ENCODE measurements around the gene ADAMTS17. TPM values are rescaled to one million over a fixed set of nuclear protein-coding genes. Genes with fewer than 3 reads are reported as not detected.

ADAMTS17 gene
- total RNA-seq, 6 experiments from 2014 or later = 14.6 to 34.7 (median 24.2) TPM

DNA sequence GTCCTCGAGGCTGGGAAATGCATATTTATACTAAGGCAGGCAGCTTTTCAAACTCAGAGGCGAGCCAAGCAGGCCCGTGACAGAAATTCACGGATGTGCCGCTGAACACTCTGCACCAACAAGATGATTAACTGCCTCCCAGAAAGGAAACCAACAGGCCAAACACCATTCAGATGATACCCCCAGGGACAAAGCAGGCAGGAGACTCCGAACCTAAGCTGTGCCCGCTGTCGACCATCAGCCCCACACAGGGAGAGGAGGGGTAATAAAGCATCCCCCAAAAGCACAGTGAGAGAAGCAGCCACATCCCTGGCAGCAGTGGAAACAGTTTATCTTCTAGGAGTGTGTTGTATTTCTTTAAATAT lies 31.8 kb downstream of the ADAMTS17 start:
- Histone ChIP-seq H3K4me3 (no peak overlapping the region), H3K36me3 (peaks cover 0 to 3% (median 0%) of the 10 kb centered on the region in 4 donors), H3K27me3 (no peaks in the 10 kb centered on the region), H3K9me3 (no peaks in the 10 kb centered on the region), H3K27ac (no peak overlapping the region), H3K4me1 (no peaks in the 10 kb centered on the region)
- ATAC-seq = no peak
- intact Hi-C loops (cut with DNase I) = no loop called here
- no peak for DNase-seq
- TF ChIP-seq, protein P1, sequence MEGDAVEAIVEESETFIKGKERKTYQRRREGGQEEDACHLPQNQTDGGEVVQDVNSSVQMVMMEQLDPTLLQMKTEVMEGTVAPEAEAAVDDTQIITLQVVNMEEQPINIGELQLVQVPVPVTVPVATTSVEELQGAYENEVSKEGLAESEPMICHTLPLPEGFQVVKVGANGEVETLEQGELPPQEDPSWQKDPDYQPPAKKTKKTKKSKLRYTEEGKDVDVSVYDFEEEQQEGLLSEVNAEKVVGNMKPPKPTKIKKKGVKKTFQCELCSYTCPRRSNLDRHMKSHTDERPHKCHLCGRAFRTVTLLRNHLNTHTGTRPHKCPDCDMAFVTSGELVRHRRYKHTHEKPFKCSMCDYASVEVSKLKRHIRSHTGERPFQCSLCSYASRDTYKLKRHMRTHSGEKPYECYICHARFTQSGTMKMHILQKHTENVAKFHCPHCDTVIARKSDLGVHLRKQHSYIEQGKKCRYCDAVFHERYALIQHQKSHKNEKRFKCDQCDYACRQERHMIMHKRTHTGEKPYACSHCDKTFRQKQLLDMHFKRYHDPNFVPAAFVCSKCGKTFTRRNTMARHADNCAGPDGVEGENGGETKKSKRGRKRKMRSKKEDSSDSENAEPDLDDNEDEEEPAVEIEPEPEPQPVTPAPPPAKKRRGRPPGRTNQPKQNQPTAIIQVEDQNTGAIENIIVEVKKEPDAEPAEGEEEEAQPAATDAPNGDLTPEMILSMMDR (IDR thresholded peaks at IDR 0.05) = no peak
- TF ChIP-seq POLR2A (IDR thresholded peaks at IDR 0.05) = no peak
- WGBS (ENCODE audit: insufficient coverage, low coverage, low lambda C conversion rate, missing lambda C conversion rate) = 60% methylated on average over 1 of the region's 8 CpGs

DNA sequence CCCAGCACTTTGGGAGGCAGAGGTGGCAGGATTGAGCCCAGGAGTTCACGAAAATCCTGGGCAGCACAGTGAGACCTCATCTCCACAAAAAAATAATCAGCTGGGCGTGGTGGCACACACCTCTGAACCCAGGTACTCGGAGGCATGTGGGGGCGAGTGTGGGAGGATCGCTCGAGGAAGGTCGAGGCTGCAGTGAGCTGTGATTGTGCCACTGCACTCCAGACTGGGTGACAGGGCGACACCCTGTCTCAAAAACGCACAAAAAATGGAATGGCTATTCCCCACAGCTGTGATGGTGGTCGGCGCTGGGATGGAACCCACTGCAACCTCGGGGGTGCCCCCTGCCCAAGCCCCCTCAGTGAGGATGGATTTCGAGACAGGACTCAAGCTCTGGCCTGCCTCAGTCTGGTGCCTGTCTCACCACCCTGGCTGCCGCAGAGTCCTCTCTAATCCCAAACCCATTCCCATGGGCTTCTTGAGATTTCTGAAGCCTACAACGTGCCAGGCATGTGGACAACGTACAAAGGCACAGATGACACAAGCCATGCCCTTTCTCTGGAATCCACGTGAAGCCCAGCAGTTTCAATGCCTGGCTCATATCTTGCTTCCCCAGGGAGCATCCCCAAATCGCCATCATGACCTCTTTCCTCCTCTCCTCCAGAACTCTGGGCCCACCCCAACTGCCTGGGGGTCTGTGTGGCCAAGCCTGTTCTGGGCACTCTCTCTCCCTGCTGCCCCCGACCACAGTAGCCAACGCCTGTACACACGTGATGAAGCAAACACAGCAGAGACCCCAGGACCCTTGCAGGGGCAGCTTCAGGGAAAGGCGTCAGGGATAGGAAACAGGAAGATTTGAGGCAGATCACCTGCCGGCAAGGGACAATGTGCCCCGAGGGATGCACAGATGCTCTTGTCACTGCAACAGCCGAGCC lies 32.4 kb downstream of the ADAMTS17 start:
- intact Hi-C loops (cut with DNase I) = no loop called here
- WGBS (ENCODE audit: insufficient coverage, low coverage, low lambda C conversion rate, missing lambda C conversion rate) = 52% methylated on average over 7 of the region's 25 CpGs
- no peak for TF ChIP-seq POLR2A (IDR thresholded peaks at IDR 0.05)
- TF ChIP-seq, protein P1 (IDR thresholded peaks at IDR 0.05) = no peak
- Histone ChIP-seq H3K36me3 (peaks cover 0 to 3% (median 0%) of the 10 kb centered on the region in 4 donors), H3K4me3 (no peak overlapping the region), H3K4me1 (no peaks in the 10 kb centered on the region), H3K27me3 (no peaks in the 10 kb centered on the region), H3K27ac (no peak overlapping the region), H3K9me3 (no peaks in the 10 kb centered on the region)
- DNase-seq (no peak), ATAC-seq (no peak)

DNA sequence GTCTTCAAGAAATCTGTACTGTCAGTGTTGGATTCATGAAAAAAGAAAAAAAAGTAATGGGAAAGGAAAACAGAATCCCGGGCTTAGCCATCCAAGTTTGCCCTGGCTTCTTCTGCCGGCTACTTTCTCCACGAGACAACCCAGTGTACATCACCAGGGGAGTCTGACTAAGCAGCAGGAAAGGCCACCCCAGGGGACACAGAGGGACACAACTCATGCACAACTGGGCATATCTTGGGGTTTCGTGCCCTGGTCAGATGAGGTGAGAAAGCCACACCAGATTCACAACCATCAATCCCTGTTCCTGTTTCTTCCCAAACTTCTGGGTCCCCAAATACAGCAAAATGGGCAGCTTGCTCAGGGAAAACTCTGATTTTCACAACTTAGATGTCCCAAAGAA lies 33.2 kb downstream of the ADAMTS17 start:
- Histone ChIP-seq H3K36me3 (peaks cover 0 to 3% (median 0%) of the 10 kb centered on the region in 4 donors), H3K27me3 (no peaks in the 10 kb centered on the region), H3K27ac (no peak overlapping the region), H3K4me1 (no peaks in the 10 kb centered on the region), H3K9me3 (no peaks in the 10 kb centered on the region), H3K4me3 (no peak overlapping the region)
- no peak for DNase-seq
- intact Hi-C loops (cut with DNase I) = no loop called here
- TF ChIP-seq, protein P1 (IDR thresholded peaks at IDR 0.05) = no peak
- TF ChIP-seq POLR2A (IDR thresholded peaks at IDR 0.05) = no peak
- 74% methylated on average over 4 of the region's 4 CpGs for WGBS (ENCODE audit: insufficient coverage, low coverage, low lambda C conversion rate, missing lambda C conversion rate)
- no peak for ATAC-seq

DNA sequence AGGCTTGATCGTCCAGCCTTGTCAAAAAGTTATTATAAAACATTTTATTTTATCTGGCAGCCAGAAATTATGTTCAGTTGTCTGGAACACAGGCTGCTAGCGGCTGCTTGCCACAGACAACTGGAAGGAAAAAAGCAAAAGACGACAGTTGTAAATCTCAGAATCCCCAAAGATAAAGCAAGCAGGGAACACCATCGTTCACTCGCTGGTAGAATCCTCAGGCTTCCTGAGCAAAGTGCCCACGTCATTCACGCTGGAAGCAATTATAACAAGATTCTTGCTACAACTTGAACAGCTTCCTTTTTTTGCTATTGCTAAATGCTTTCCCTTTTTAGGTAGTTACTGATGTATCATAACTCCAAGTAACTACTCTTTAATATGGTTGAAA lies 33.6 kb downstream of the ADAMTS17 start:
- 56% methylated on average over 7 of the region's 7 CpGs for WGBS (ENCODE audit: insufficient coverage, low coverage, low lambda C conversion rate, missing lambda C conversion rate)

More for the DNA sequence above, 33.6 kb downstream of the ADAMTS17 start:
- ATAC-seq (no peak), DNase-seq (no peak)
- no peak overlapping the region for H3K27ac ChIP-seq
- no peaks in the 10 kb centered on the region for H3K9me3 ChIP-seq
- no peaks in the 10 kb centered on the region for H3K27me3 ChIP-seq
- TF ChIP-seq, protein P1 (IDR thresholded peaks at IDR 0.05) = no peak
- TF ChIP-seq POLR2A (IDR thresholded peaks at IDR 0.05) = no peak
- intact Hi-C loops (cut with DNase I) = no loop called here
- no peaks in the 10 kb centered on the region for H3K4me1 ChIP-seq
- no peak overlapping the region for H3K4me3 ChIP-seq
- H3K36me3 ChIP-seq = peaks cover 0 to 3% (median 0%) of the 10 kb centered on the region in 4 donors

Data from right lobe of liver (tissue), 6 donors.